Measurements from ENCODE around the gene MMP24.

DNA sequence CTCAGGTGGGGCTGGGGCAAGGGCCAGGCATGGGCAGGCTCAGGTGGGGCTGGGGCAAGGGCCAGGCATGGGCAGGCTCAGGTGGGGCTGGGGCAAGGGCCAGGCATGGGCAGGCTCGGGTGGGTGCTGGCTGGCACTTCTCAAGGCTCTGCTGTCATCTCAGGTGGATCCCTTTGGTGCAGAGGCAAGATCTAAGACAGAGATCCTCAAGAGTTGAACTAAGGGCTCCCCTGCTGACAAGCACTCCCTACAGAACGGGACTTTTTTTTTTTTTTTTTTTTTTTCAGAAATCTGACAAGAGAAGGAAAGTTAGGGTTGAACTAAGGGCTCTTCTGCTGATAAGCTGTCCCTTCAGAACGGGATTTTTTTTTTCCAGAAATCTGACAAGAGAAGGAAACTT lies 26.5 kb downstream of the MMP24 start:
- TF ChIP-seq POLR2AphosphoS5 (IDR thresholded peaks at IDR 0.05) (no peak), CTCF (IDR thresholded peaks at IDR 0.05) (no peak)
